ENCODE measurements around the gene RFTN1. TPM values are rescaled to one million over a fixed set of nuclear protein-coding genes. Genes with fewer than 3 reads are reported as not detected.
"Not testable (repeated sequence)": the region's sequence is repeated elsewhere in the genome, so short reads cannot be mapped to it uniquely, and the experiment has no call there.

RFTN1 gene
- total RNA-seq, 1 donor from 2014 or later = 6.4 TPM

DNA sequence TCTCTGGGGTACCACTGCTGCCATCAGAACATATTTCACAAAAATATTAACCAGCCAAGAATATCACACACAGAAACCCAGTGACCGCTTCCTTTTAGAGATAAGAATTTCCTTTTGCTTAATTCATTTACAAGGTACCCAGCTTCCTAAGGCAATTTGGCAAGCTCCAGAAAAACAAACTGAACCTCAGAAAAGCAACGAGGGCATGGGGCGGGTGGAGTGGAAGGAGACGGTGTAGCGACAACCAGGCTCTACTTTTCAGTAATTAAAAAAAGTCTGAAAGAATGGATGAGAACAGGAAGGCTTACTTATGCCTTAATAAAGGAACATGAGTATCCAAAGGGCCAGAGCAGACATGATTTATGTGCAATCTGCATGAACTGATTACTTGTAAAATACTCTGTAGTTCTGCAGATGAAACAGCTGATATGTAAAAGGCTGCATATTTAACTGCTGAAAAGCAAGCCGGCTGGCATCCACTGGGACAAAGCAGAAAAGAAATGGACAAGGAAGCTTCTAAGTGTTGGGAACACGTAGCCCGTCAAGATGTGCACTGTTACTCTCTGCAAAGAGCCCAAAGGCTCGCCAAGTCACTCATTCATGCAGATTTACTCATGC is 18.6 kb downstream of the RFTN1 start:
- Mint-ChIP-seq H3K27me3 (ENCODE audit: unreplicated experiment) (no peaks in the 10 kb centered on the region), H3K36me3 (ENCODE audit: unreplicated experiment) (peaks cover 10% of the 10 kb centered on the region), H3K4me1 (ENCODE audit: low read depth, unreplicated experiment) (peaks cover 2% of the 10 kb centered on the region), H3K9me3 (ENCODE audit: unreplicated experiment) (peaks cover 3% of the 10 kb centered on the region), H3K4me3 (ENCODE audit: unreplicated experiment) (no peak overlapping the region), H3K27ac (ENCODE audit: unreplicated experiment) (no peak overlapping the region)
- no peak for DNase-seq
- TF ChIP-seq, protein P1, sequence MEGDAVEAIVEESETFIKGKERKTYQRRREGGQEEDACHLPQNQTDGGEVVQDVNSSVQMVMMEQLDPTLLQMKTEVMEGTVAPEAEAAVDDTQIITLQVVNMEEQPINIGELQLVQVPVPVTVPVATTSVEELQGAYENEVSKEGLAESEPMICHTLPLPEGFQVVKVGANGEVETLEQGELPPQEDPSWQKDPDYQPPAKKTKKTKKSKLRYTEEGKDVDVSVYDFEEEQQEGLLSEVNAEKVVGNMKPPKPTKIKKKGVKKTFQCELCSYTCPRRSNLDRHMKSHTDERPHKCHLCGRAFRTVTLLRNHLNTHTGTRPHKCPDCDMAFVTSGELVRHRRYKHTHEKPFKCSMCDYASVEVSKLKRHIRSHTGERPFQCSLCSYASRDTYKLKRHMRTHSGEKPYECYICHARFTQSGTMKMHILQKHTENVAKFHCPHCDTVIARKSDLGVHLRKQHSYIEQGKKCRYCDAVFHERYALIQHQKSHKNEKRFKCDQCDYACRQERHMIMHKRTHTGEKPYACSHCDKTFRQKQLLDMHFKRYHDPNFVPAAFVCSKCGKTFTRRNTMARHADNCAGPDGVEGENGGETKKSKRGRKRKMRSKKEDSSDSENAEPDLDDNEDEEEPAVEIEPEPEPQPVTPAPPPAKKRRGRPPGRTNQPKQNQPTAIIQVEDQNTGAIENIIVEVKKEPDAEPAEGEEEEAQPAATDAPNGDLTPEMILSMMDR (IDR thresholded peaks at IDR 0.05; ENCODE audit: partially characterized antibody, unreplicated experiment) = no peak

DNA sequence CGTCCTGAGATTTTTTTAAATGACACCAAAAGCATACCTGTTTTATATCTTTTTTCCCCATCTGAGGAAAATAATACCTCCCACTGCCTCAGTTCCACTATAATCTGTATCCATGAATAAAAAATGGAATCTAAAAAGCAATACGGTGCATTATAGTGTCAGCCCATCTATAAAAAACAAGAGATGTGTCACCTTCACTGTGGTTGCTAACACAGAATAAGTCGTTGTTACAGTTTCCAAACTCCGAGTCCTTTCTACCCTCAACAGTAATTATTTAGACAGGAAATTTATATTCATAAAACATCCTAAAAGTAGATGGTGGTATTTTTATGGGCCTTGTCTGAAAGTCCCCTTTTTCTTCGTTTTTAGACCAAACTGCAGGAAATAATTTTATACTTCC is 19.4 kb downstream of the RFTN1 start:
- Mint-ChIP-seq H3K36me3 (ENCODE audit: unreplicated experiment) (peaks cover 12% of the 10 kb centered on the region), H3K4me1 (ENCODE audit: low read depth, unreplicated experiment) (peaks cover 2% of the 10 kb centered on the region), H3K27ac (ENCODE audit: unreplicated experiment) (no peak overlapping the region), H3K4me3 (ENCODE audit: unreplicated experiment) (no peak overlapping the region), H3K9me3 (ENCODE audit: unreplicated experiment) (peaks cover 3% of the 10 kb centered on the region), H3K27me3 (ENCODE audit: unreplicated experiment) (no peaks in the 10 kb centered on the region)
- DNase-seq = no peak
- TF ChIP-seq, protein P1 (IDR thresholded peaks at IDR 0.05; ENCODE audit: partially characterized antibody, unreplicated experiment) = no peak

DNA sequence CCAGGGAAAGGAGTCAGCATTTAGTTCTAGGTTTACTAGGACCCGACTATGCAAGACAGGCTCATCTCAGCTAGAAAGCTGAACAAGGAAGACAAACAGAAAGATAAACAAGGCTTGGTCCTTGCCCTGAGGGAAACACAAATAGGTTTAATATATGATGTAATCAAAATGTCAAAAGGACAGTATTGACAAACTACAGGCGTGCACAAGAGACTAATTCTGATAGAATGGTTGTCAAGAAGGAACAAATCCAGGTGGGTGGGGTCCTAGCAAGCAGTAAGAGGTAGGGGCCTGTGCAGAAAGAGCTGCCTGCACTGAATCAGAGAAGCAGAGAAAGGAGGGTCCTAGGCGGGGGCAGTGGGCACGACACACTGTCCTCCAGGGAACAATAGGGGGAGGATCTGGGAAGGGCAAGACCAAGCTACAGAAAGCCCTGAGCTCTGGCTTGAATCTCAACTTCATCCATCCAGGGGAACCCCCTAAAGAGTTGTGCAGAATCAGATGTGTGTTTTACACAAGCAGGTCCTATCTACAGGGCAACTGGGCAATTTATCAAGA is 23.4 kb downstream of the RFTN1 start:
- DNase-seq = no peak
- H3K27ac Mint-ChIP-seq (ENCODE audit: unreplicated experiment) = no peak overlapping the region
- peaks cover 2% of the 10 kb centered on the region for H3K4me1 Mint-ChIP-seq (ENCODE audit: low read depth, unreplicated experiment)
- peaks cover 12% of the 10 kb centered on the region for H3K36me3 Mint-ChIP-seq (ENCODE audit: unreplicated experiment)
- peaks cover 5% of the 10 kb centered on the region for H3K9me3 Mint-ChIP-seq (ENCODE audit: unreplicated experiment)
- H3K27me3 Mint-ChIP-seq (ENCODE audit: unreplicated experiment) = peaks cover 2% of the 10 kb centered on the region
- no peak overlapping the region for H3K4me3 Mint-ChIP-seq (ENCODE audit: unreplicated experiment)
- TF ChIP-seq, protein P1 (IDR thresholded peaks at IDR 0.05; ENCODE audit: partially characterized antibody, unreplicated experiment) = no peak

DNA sequence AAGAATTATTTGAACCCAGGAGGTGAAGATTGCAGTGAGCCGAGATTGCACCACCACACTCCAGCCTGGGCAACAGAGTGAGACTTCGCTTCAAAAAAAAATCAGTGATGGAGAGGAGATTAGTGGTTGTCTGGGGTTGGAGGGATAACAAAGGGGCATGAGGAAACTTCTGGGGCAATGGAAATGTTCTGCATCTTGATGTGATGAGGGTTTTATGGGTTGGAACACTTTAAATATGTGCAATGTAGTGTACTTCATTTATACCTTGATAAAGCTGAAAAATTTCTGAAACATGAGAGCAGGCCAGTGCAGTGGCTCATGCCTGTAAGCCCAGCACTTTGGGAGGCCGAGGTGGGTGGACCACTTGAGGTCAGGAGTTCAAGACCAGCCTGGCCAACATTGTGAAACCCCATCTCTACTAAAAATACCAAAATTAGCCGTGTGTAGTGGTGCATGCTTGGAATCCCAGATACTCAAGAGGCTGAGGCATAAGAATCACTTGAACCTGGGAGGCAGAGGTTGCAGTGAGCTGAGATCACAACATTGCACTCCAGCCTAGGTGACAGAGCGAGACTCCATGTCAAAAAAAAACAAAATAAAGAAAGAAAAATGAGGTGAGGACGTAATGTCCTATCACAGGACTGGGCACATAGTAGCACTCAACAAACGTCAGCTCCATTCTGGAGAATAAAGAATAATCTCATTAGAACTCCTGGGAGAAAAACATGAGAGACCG is 24.0 kb downstream of the RFTN1 start:
- H3K36me3 Mint-ChIP-seq (ENCODE audit: unreplicated experiment) = peaks cover 12% of the 10 kb centered on the region
- H3K4me3 Mint-ChIP-seq (ENCODE audit: unreplicated experiment); H3K4me1 Mint-ChIP-seq (ENCODE audit: low read depth, unreplicated experiment); H3K27ac Mint-ChIP-seq (ENCODE audit: unreplicated experiment); DNase-seq; H3K27me3 Mint-ChIP-seq (ENCODE audit: unreplicated experiment); H3K9me3 Mint-ChIP-seq (ENCODE audit: unreplicated experiment): not testable (repeated sequence)

DNA sequence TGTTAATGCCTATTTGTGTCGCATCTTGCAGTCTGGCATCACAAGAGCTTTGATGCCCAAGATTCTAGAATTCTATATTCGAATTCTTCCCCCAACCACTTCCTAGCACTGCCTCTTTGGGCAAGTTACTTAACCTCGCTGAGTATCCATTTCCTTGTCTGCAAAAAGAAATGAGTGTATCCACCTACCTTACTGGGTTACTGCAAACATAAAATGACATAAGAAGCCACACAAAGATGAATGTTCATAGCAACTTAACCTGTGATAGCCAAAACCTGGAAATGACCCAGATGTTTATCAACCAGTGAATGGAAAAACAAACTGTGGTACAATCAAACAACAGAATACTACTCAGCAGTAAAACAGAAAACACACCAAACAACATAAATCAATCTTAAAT is 24.9 kb downstream of the RFTN1 start:
- Mint-ChIP-seq H3K27me3 (ENCODE audit: unreplicated experiment) (peaks cover 2% of the 10 kb centered on the region), H3K4me3 (ENCODE audit: unreplicated experiment) (no peak overlapping the region), H3K4me1 (ENCODE audit: low read depth, unreplicated experiment) (no peaks in the 10 kb centered on the region)

More for the DNA sequence above, 24.9 kb downstream of the RFTN1 start:
- no peak for DNase-seq
- H3K27ac Mint-ChIP-seq (ENCODE audit: unreplicated experiment) = no peak overlapping the region
- TF ChIP-seq, protein P1 (IDR thresholded peaks at IDR 0.05; ENCODE audit: partially characterized antibody, unreplicated experiment) = no peak
- peaks cover 12% of the 10 kb centered on the region for H3K36me3 Mint-ChIP-seq (ENCODE audit: unreplicated experiment)
- peaks cover 5% of the 10 kb centered on the region for H3K9me3 Mint-ChIP-seq (ENCODE audit: unreplicated experiment)
